HG03442 (cell line): ENCODE results near the gene PTRH2.

Experiments
- ATAC-seq: cut with Tn5 transposase; IDR thresholded peaks from one replicate; pipeline ENCODE4 v1.9.1; 2021; ENCODE audit warnings: mild to moderate bottlenecking, moderate library complexity; ENCODE audit not compliant: unreplicated experiment

The PTRH2 gene

GRCh38 chr17:59722623-59723022 is 15.4 kb upstream of the PTRH2 start:
- no peak for ATAC-seq

GRCh38 chr17:59719526-59719925 is 12.3 kb upstream of the PTRH2 start:
- ATAC-seq = no peak

GRCh38 chr17:59716427-59716826 is 9.2 kb upstream of the PTRH2 start:
- ATAC-seq = no peak

- no peak for ATAC-seq
Measured at GRCh38 chr17:59714255-59714654, 7.0 kb upstream of the PTRH2 start.

GRCh38 chr17:59712862-59713261 is 5.6 kb upstream of the PTRH2 start:
- ATAC-seq = no peak

GRCh38 chr17:59711936-59712335 is 4.7 kb upstream of the PTRH2 start:
- ATAC-seq = no peak

GRCh38 chr17:59707971-59708430 is 771 bp upstream of the PTRH2 start:
- no peak for ATAC-seq

- no peak for ATAC-seq
Measured at GRCh38 chr17:59702304-59702703, 4.9 kb downstream of the PTRH2 start.

GRCh38 chr17:59699786-59700185 is 7.4 kb downstream of the PTRH2 start:
- ATAC-seq = no peak

GRCh38 chr17:59699218-59699617 is 8.0 kb downstream of the PTRH2 start:
- ATAC-seq = no peak

GRCh38 chr17:59698143-59698542 is 9.1 kb downstream of the PTRH2 start:
- no peak for ATAC-seq

GRCh38 chr17:59696682-59697277 is 10.4 kb downstream of the PTRH2 start:
- ATAC-seq = no peak

- ATAC-seq = no peak
Measured at GRCh38 chr17:59695945-59696681, 11.1 kb downstream of the PTRH2 start.

- no peak for ATAC-seq
Measured at GRCh38 chr17:59694344-59694743, 12.9 kb downstream of the PTRH2 start.

- no peak for ATAC-seq
Measured at GRCh38 chr17:59693582-59693981, 13.6 kb downstream of the PTRH2 start.

GRCh38 chr17:59688496-59688895 is 18.7 kb downstream of the PTRH2 start:
- ATAC-seq = no peak

GRCh38 chr17:59688008-59688407 is 19.2 kb downstream of the PTRH2 start:
- no peak for ATAC-seq

GRCh38 chr17:59684967-59685366 is 22.3 kb downstream of the PTRH2 start:
- ATAC-seq = no peak

GRCh38 chr17:59683283-59683682 is 23.9 kb downstream of the PTRH2 start:
- no peak for ATAC-seq

GRCh38 chr17:59680314-59680713 is 26.9 kb downstream of the PTRH2 start:
- no peak for ATAC-seq

GRCh38 chr17:59678918-59679317 is 28.3 kb downstream of the PTRH2 start:
- no peak for ATAC-seq

GRCh38 chr17:59676716-59677115 is 30.5 kb downstream of the PTRH2 start:
- no peak for ATAC-seq

GRCh38 chr17:59675231-59675630 is 32.0 kb downstream of the PTRH2 start:
- ATAC-seq = no peak
